Effector memory CD4-positive, alpha-beta T cell (primary cell): Measurements from ENCODE around the gene IL31.
A peak's percentile ranks its signal among the peaks of the same experiment; 100 is the strongest.

Experiments
- DNase-seq, 3 donors: peaks; one replicate each; pipeline ENCODE4 v3.0.0-alpha.2; 2020
- H3K27ac ChIP-seq: 2 replicates; pipeline ENCODE4 v1.7.0; 2013; ENCODE audit warnings: mild to moderate bottlenecking, low read length, moderate library complexity; ENCODE audit not compliant: insufficient read depth, poor library complexity, severe bottlenecking
- H3K27me3 ChIP-seq: replicated peaks from 2 replicates; pipeline ENCODE4 v1.7.0; 2013; ENCODE audit warnings: mild to moderate bottlenecking, low read length; ENCODE audit not compliant: insufficient read depth, control insufficient read depth, poor library complexity, severe bottlenecking
- H3K36me3 ChIP-seq: 2 replicates; pipeline ENCODE4 v1.7.0; 2013; ENCODE audit warnings: mild to moderate bottlenecking, low read length, moderate library complexity; ENCODE audit not compliant: control insufficient read depth, insufficient read depth
- H3K4me1 ChIP-seq: 2 replicates; pipeline ENCODE4 v1.7.0; 2013; ENCODE audit warnings: low read length, mild to moderate bottlenecking; ENCODE audit not compliant: control insufficient read depth, insufficient read depth, poor library complexity, severe bottlenecking
- H3K4me3 ChIP-seq: 2 replicates; pipeline ENCODE4 v1.7.0; 2013; ENCODE audit warnings: low read length, low read depth, mild to moderate bottlenecking; ENCODE audit not compliant: insufficient read depth, poor library complexity, severe bottlenecking
- H3K9me3 ChIP-seq: 2 replicates; pipeline ENCODE4 v1.7.0; 2013; ENCODE audit warnings: mild to moderate bottlenecking, low read length, moderate library complexity; ENCODE audit not compliant: control insufficient read depth

IL31 gene

DNA sequence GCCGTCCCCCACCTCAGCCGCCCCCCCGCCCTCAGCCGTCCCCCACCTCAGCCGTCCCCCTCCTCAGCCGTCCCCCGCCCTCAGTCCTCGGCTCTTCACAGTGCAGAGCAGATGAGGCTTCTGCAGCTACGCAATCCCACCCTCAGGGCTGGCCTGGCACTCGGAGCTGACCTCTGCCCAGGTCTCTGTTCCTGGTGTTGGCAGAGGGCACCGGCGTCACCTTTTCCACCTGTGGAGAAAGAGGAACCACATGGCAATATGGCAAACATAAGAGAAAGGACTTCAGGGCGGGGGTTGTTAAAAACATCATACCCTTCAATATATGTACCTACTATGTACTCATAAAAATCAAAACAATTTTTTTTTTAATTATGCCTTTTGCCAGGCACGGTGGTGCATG, 49.7 kb downstream of the IL31 start:
- no peak for DNase-seq
- Histone ChIP-seq H3K4me1 (peaks cover 6% of the 10 kb centered on the region), H3K4me3 (no peak overlapping the region), H3K9me3 (no peaks in the 10 kb centered on the region), H3K27ac (no peak overlapping the region), H3K36me3 (peaks cover 24% of the 10 kb centered on the region), H3K27me3 (no peaks in the 10 kb centered on the region)

DNA sequence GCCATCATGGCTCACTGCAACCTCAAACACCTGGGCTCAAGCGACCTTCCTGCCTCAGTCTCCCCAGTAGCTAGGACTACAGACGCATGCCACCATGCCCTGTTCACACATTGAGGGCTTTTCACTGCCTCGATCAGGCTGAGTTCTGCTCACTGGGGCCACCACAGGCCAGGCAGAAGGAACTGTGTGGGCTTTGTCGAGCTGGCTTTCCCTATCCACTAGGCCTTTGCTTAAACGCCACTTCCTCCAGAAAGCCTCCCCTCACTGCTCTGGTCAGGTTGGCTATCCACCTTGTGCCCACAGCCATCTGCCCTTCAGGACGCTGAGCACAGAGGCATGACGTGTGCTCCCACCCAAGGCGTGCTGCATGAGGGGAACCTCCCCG, 50.3 kb downstream of the IL31 start:
- Histone ChIP-seq H3K27me3 (no peaks in the 10 kb centered on the region), H3K9me3 (no peaks in the 10 kb centered on the region), H3K4me1 (peaks cover 6% of the 10 kb centered on the region), H3K27ac (no peak overlapping the region), H3K4me3 (no peak overlapping the region), H3K36me3 (peaks cover 17% of the 10 kb centered on the region)
- DNase-seq, result no peak

DNA sequence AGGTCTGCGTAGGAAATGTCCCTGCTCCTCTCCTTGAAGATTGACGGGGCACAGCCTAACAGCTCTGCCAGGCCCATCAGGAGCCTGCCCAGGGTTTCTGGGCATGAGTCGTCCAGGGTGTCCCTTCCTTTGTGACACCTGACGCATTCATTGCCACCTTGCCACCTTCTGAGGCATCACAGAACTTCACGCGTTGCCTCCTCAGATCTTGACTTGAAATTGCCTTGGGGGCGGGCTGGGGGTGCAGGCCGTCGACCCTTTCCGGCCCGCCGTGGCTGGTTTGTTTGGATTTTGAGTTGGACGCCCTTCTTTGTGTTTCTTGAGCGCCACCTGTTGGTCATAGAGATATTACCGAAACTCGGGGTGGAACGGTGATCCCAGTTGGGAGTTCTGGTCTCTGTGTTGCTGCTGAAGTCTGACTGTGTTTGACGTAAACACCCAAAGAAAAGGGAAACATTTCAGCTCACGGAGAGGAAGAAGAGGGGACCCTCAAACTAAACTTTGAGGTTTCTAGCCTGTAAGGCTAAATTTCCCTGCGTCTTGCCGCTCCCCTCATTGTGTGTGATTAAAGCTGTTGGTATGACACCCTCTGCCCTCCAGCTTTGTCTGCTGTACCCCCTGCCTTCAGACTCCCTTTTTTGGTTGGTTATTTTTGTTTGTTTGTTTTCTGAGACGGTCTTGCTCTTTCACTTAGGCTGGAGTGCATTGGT, 50.8 kb downstream of the IL31 start:
- H3K36me3 ChIP-seq, result peaks cover 12% of the 10 kb centered on the region
- H3K4me3 ChIP-seq, result no peak overlapping the region
- no peaks in the 10 kb centered on the region for H3K9me3 ChIP-seq
- no peak overlapping the region for H3K27ac ChIP-seq
- H3K4me1 ChIP-seq, result peaks cover 6% of the 10 kb centered on the region
- peak; percentile 31 to 57 (median 42) for DNase-seq
- H3K27me3 ChIP-seq, result no peaks in the 10 kb centered on the region
